ENCODE data around the gene RAD23A.

Gene RAD23A

GRCh38 chr19:12938779-12939601 is 6.7 kb upstream of the RAD23A start:
- Histone ChIP-seq H4K91ac (ENCODE audit: low read length) (peak overlapping the region; percentile 97), H3K23ac (ENCODE audit: low read length in 2 of 2) (peak overlapping the region in 1 of 2 experiments; percentile 66), H3K14ac (ENCODE audit: low read length in 2 of 2) (peak overlapping the region; percentile 98), H3K9me3 (ENCODE audit: control insufficient read depth, low read length) (no peaks in the 10 kb centered on the region), H3K36me3 (ENCODE audit: control insufficient read depth in 1 of 2, insufficient read depth in 2 of 2, low read depth in 1 of 2, low read length in 2 of 2) (peaks cover 40 to 45% of the 10 kb centered on the region in 2 experiments), H2AK5ac (ENCODE audit: low read length, severe bottlenecking) (peak overlapping the region; percentile 78), H3K27ac (ENCODE audit: low read length, poor library complexity, severe bottlenecking) (peak overlapping the region; percentile 73), H3K79me1 (replicated peaks; ENCODE audit: low read length, poor library complexity, severe bottlenecking) (no peaks in the 10 kb centered on the region), H2AFZ (ENCODE audit: low read depth, low read length) (no peak overlapping the region), H2BK5ac (ENCODE audit: low read depth, low read length, poor library complexity, severe bottlenecking) (peak overlapping the region; percentile 71), H3K27me3 (ENCODE audit: control insufficient read depth in 1 of 2, insufficient read depth in 1 of 2, low read length in 2 of 2) (no peaks in the 10 kb centered on the region), H3K18ac (ENCODE audit: low read depth in 1 of 2, low read length in 2 of 2) (peak overlapping the region; percentile 88 to 99), H2BK15ac (ENCODE audit: low read depth, poor library complexity, severe bottlenecking) (peak overlapping the region; percentile 34), H3K4me1 (ENCODE audit: control insufficient read depth, insufficient read depth, low read depth, low read length) (peaks cover 32% of the 10 kb centered on the region), H3K4ac (ENCODE audit: low read depth in 1 of 2, low read length in 2 of 2) (peak overlapping the region; percentile 90 to 96), H2BK120ac (ENCODE audit: low read depth, low read length) (peak overlapping the region; percentile 9), H4K8ac (ENCODE audit: low read length) (peak overlapping the region; percentile 93), H2BK12ac (ENCODE audit: low read length in 2 of 2) (peak overlapping the region in 1 of 2 experiments; percentile 10), H3K4me2 (ENCODE audit: low read length, poor library complexity, severe bottlenecking) (peak overlapping the region; percentile 70), H3K4me3 (ENCODE audit: insufficient read depth in 1 of 2, low read depth in 1 of 2, low read length in 2 of 2) (peak overlapping the region; percentile 98 to 99), H3K9ac (ENCODE audit: low read length) (peak overlapping the region; percentile 97)
- 1% methylated on average over 50 of the region's 54 CpGs for WGBS
- DNase-seq, result peak; percentile 58

- Histone ChIP-seq H2BK15ac (ENCODE audit: low read depth, poor library complexity, severe bottlenecking) (no peak overlapping the region), H3K27ac (ENCODE audit: low read length, poor library complexity, severe bottlenecking) (peak overlapping the region; percentile 45), H4K91ac (ENCODE audit: low read length) (no peak overlapping the region), H2AK5ac (ENCODE audit: low read length, severe bottlenecking) (no peak overlapping the region), H2AFZ (ENCODE audit: low read depth, low read length) (no peak overlapping the region), H2BK5ac (ENCODE audit: low read depth, low read length, poor library complexity, severe bottlenecking) (no peak overlapping the region), H3K18ac (ENCODE audit: low read depth in 1 of 2, low read length in 2 of 2) (no peak overlapping the region), H3K4me3 (ENCODE audit: insufficient read depth in 1 of 2, low read depth in 1 of 2, low read length in 2 of 2) (peak overlapping the region; percentile 39 to 98), H3K23ac (ENCODE audit: low read length in 2 of 2) (peak overlapping the region in 1 of 2 experiments; percentile 66), H3K14ac (ENCODE audit: low read length in 2 of 2) (peak overlapping the region in 1 of 2 experiments; percentile 58), H4K8ac (ENCODE audit: low read length) (no peak overlapping the region), H3K9me3 (ENCODE audit: control insufficient read depth, low read length) (no peaks in the 10 kb centered on the region), H2BK12ac (ENCODE audit: low read length in 2 of 2) (no peak overlapping the region), H3K36me3 (ENCODE audit: control insufficient read depth in 1 of 2, insufficient read depth in 2 of 2, low read depth in 1 of 2, low read length in 2 of 2) (peaks cover 47 to 55% of the 10 kb centered on the region in 2 experiments), H2BK120ac (ENCODE audit: low read depth, low read length) (no peak overlapping the region), H3K4me2 (ENCODE audit: low read length, poor library complexity, severe bottlenecking) (peak overlapping the region; percentile 62), H3K9ac (ENCODE audit: low read length) (peak overlapping the region; percentile 97), H3K4ac (ENCODE audit: low read depth in 1 of 2, low read length in 2 of 2) (no peak overlapping the region), H3K27me3 (ENCODE audit: control insufficient read depth in 1 of 2, insufficient read depth in 1 of 2, low read length in 2 of 2) (no peaks in the 10 kb centered on the region), H3K79me1 (replicated peaks; ENCODE audit: low read length, poor library complexity, severe bottlenecking) (no peaks in the 10 kb centered on the region), H3K4me1 (ENCODE audit: control insufficient read depth, insufficient read depth, low read depth, low read length) (peaks cover 34% of the 10 kb centered on the region)
- WGBS, result 89% methylated on average over 10 of the region's 10 CpGs
- no peak for DNase-seq
Observed at GRCh38 chr19:12939975-12940423, 5.7 kb upstream of the RAD23A start.

GRCh38 chr19:12940897-12941296 is 4.8 kb upstream of the RAD23A start:
- Histone ChIP-seq H4K8ac (ENCODE audit: low read length) (no peak overlapping the region), H2BK5ac (ENCODE audit: low read depth, low read length, poor library complexity, severe bottlenecking) (no peak overlapping the region), H4K91ac (ENCODE audit: low read length) (no peak overlapping the region), H3K4me3 (ENCODE audit: insufficient read depth in 1 of 2, low read depth in 1 of 2, low read length in 2 of 2) (peak overlapping the region in 1 of 2 experiments; percentile 98), H3K36me3 (ENCODE audit: control insufficient read depth in 1 of 2, insufficient read depth in 2 of 2, low read depth in 1 of 2, low read length in 2 of 2) (peaks cover 50 to 58% of the 10 kb centered on the region in 2 experiments), H3K18ac (ENCODE audit: low read depth in 1 of 2, low read length in 2 of 2) (no peak overlapping the region), H2AFZ (ENCODE audit: low read depth, low read length) (no peak overlapping the region), H2AK5ac (ENCODE audit: low read length, severe bottlenecking) (peak overlapping the region; percentile 18), H2BK12ac (ENCODE audit: low read length in 2 of 2) (no peak overlapping the region), H3K79me1 (replicated peaks; ENCODE audit: low read length, poor library complexity, severe bottlenecking) (no peaks in the 10 kb centered on the region), H3K4me1 (ENCODE audit: control insufficient read depth, insufficient read depth, low read depth, low read length) (peaks cover 34% of the 10 kb centered on the region), H3K14ac (ENCODE audit: low read length in 2 of 2) (no peak overlapping the region), H3K9ac (ENCODE audit: low read length) (peak overlapping the region; percentile 97), H3K9me3 (ENCODE audit: control insufficient read depth, low read length) (no peaks in the 10 kb centered on the region), H2BK15ac (ENCODE audit: low read depth, poor library complexity, severe bottlenecking) (no peak overlapping the region), H3K27ac (ENCODE audit: low read length, poor library complexity, severe bottlenecking) (peak overlapping the region; percentile 45), H3K4me2 (ENCODE audit: low read length, poor library complexity, severe bottlenecking) (peak overlapping the region; percentile 62), H3K4ac (ENCODE audit: low read depth in 1 of 2, low read length in 2 of 2) (no peak overlapping the region), H3K23ac (ENCODE audit: low read length in 2 of 2) (no peak overlapping the region), H2BK120ac (ENCODE audit: low read depth, low read length) (no peak overlapping the region), H3K27me3 (ENCODE audit: control insufficient read depth in 1 of 2, insufficient read depth in 1 of 2, low read length in 2 of 2) (no peaks in the 10 kb centered on the region)
- 98% methylated on average over 2 of the region's 2 CpGs for WGBS
- DNase-seq, result no peak

- no peak overlapping the region for H2AFZ ChIP-seq (ENCODE audit: low read depth, low read length)
- H3K36me3 ChIP-seq (ENCODE audit: control insufficient read depth in 1 of 2, insufficient read depth in 2 of 2, low read depth in 1 of 2, low read length in 2 of 2), result peaks cover 59 to 71% of the 10 kb centered on the region in 2 experiments
- H2BK12ac ChIP-seq (ENCODE audit: low read length in 2 of 2), result no peak overlapping the region
- H2AK5ac ChIP-seq (ENCODE audit: low read length, severe bottlenecking), result no peak overlapping the region
- no peak overlapping the region for H2BK15ac ChIP-seq (ENCODE audit: low read depth, poor library complexity, severe bottlenecking)
- H3K14ac ChIP-seq (ENCODE audit: low read length in 2 of 2), result no peak overlapping the region
- H3K4me2 ChIP-seq (ENCODE audit: low read length, poor library complexity, severe bottlenecking), result no peak overlapping the region
- no peak overlapping the region for H3K18ac ChIP-seq (ENCODE audit: low read depth in 1 of 2, low read length in 2 of 2)
- H3K4me3 ChIP-seq (ENCODE audit: insufficient read depth in 1 of 2, low read depth in 1 of 2, low read length in 2 of 2), result no peak overlapping the region
- peaks cover 34% of the 10 kb centered on the region for H3K4me1 ChIP-seq (ENCODE audit: control insufficient read depth, insufficient read depth, low read depth, low read length)
- H3K27ac ChIP-seq (ENCODE audit: low read length, poor library complexity, severe bottlenecking), result no peak overlapping the region
- peak overlapping the region; percentile 4 for H3K9ac ChIP-seq (ENCODE audit: low read length)
- no peak overlapping the region for H4K91ac ChIP-seq (ENCODE audit: low read length)
- H3K79me1 ChIP-seq (replicated peaks; ENCODE audit: low read length, poor library complexity, severe bottlenecking), result peaks cover under 1% of the 10 kb centered on the region
- no peak for DNase-seq
- H2BK120ac ChIP-seq (ENCODE audit: low read depth, low read length), result no peak overlapping the region
- H3K27me3 ChIP-seq (ENCODE audit: control insufficient read depth in 1 of 2, insufficient read depth in 1 of 2, low read length in 2 of 2), result no peaks in the 10 kb centered on the region
- WGBS, result 92% methylated on average over 12 of the region's 18 CpGs
- H3K9me3 ChIP-seq (ENCODE audit: control insufficient read depth, low read length), result no peaks in the 10 kb centered on the region
- H3K4ac ChIP-seq (ENCODE audit: low read depth in 1 of 2, low read length in 2 of 2), result no peak overlapping the region
- no peak overlapping the region for H2BK5ac ChIP-seq (ENCODE audit: low read depth, low read length, poor library complexity, severe bottlenecking)
- H3K23ac ChIP-seq (ENCODE audit: low read length in 2 of 2), result no peak overlapping the region
- H4K8ac ChIP-seq (ENCODE audit: low read length), result no peak overlapping the region
Observed at GRCh38 chr19:12943437-12944044, 2.1 kb upstream of the RAD23A start.
